Stimulated activated CD8-positive, alpha-beta memory T cell treated with anti-CD3 and anti-CD28 coated beads, Interleukin-7, amount 100 ng/mL, for 24 hours (primary cell): ENCODE data around the gene SLC15A4.
"Not testable (repeated sequence)": the region's sequence is repeated elsewhere in the genome, so short reads cannot be mapped to it uniquely, and the experiment has no call there.

ENCODE experiments used
- DNase-seq: peaks from one replicate; pipeline ENCODE4 v3.0.0-alpha.2; 2020; ENCODE audit warnings: low read depth

The SLC15A4 gene

DNA sequence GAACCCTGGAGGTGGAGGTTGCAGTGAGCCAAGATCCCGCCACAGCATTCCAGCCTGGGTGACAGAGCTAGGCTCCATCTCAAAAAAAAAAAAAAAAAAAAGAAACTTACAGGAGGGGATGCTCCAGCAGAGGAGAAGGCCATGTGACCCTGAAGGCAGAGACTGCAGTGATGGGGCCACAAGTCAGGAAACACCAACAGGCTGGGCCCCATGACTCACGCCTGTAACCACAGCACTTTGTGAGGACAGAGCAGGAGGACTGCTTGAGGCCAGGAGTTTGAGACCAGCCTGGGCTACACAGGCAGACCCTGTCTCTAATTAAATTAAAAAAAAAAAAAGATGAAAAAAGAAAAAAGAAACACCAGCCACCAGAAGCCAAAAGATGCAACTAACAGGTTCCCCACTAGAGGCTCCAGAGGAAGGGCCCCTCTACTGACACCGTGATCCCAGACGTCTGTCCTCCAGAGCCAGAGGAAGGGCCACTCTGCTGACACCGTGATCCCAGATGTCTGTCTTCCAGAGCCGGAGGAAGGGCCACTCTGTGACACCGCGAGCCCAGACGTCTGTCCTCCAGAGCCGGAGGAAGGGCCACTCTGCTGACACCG, 20.4 kb upstream of the SLC15A4 start:
- DNase-seq = no peak

DNA sequence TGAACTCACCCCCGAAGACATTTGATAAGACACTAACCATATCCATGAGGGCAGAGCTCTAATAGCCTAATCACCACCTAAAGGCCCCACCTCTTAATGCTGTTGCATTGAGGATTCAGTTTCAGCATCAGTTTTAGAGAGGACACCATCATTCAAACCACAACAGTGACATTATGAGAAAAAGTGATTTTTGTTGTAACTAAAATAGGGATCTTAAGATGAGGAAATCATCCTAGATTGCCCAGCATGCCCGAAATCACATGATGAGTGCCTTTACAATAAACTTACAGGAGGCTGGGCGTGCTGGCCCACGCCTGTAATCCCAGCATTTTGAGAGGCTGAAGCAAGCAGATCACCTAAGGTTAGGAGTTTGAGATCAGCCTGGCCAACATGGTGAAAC, 19.8 kb upstream of the SLC15A4 start:
- DNase-seq = no peak

DNA sequence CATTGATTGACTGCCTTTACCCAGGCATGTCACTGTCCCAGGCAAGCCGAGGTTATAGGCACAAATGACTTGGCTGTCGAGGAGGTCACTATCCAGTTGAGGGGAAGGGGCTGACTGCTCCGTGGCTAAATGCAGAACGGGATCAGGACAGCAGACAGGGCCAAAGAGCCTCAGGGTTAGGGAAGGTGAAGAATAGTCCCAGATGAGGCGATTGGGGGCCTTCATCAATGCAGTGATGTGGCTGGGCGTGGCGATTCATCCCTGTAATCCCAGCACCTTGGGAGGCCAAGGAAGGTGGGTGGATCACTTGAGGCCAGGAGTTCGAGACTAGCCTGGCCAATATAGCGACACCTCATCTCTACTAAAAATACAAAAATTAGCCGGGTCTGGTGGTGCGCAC, 18.8 kb upstream of the SLC15A4 start:
- no peak for DNase-seq

DNA sequence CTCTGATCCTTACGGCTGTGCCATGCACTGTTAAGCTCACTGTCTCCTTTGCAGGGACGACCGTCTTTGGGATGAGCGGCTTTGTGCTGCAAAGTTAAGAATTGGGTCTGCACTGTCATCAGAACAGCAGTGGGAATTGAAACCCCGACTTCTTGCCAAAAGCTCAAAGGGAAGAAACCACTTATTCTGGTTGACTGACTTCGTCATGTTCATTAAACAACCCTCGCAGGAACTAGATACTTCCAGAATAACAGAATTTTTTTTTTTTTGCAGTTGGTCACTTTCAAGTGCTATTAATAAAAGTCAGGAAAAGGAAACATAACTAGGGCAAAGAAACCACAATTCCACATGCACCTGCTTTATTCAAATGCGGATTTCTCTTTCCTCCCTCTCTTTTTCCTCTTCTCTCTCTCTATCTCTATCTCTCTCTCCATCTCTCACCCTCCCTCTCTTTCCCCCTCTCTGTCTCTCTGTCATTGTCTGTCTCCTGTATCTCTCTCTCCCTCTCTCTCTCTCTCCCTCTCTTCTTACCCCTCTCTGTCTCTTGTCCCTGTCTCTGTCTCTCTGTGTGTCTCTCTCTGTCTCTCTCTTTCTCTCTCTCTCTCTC, 17.2 kb upstream of the SLC15A4 start:
- DNase-seq = no peak

DNA sequence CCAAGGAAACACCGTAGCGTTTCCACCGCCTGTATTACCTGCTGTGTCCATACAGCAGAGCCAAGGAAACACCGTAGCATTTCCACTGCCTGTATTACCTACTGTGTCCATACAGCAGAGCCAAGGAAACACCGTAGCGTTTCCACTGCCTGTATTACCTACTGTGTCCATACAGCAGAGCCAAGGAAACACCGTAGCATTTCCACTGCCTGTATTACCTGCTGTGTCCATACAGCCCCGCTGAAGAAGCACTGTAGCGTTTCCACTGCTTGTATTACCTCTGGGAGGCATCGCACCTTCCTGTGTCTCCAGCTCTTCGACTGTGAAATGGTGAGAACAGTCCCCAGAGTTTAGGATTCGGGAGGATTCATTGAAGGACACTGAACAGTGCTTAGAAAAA, 16.1 kb upstream of the SLC15A4 start:
- not testable (repeated sequence) for DNase-seq

DNA sequence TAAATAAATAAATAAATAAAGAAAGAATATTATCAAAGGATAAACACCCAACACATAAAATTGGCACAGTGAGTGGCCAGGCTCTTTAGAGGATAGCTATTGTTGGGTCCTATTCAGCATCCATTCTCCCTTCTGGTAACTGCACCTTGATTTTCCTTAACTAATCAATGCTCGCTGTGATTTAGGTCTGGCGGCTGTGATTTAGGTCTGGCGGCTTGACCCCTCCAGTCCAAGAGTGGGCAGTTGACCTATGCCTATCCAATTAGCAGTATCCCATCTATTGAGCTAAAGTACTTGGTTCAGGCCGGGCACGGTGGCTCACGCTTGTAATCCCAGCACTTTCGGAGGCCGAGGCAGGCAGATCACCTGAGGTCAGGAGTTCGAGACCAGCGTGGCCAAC, 9.7 kb upstream of the SLC15A4 start:
- DNase-seq = no peak

DNA sequence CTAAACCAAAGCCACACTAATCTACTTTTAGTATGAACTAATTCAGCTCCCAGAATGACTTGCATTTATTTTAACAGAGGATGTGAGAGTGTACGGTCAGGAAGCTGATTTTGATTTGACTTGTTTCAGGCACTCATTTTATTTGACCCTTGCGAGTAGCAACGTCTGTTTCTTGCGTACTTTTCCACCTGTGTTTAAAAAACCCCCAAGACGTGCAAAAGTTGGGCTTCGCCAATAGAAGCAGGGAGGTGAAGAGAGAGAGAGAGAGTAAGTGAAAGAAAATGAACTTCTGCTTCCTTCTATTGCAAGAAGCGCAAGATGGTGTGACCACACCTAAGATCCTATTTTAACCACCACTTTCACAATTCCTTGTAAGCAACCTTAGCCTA, 6.7 kb upstream of the SLC15A4 start:
- DNase-seq = no peak

DNA sequence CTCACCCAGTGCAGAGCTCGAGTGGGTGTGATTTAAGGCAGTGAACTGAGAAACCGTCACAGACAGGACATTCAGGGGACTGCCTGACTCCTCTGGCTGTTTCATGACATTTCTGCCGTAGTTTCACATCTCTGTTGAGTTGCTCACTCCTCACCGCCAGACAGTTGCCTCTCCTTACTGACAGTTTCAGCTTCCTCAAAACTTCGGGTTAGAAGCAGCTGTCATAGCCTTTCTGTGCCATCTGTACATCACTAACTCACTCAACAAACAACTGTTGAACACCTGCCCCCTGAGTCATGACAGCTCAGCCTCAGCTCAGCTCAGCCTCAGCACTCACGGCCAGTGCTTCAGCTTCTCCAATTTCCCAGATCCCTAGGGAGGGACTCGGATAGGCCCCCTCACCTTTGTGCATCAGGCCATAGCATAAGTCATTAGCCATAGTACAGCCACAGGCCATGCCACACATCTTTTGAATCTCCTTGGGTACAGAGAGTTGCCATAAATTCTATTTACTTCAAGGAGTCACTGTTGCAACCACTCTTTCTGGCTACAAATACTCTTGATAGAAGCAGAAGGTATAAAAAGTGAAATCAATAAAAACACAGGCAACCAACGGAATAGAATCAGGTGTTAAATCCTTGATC, 6.2 kb upstream of the SLC15A4 start:
- no peak for DNase-seq

DNA sequence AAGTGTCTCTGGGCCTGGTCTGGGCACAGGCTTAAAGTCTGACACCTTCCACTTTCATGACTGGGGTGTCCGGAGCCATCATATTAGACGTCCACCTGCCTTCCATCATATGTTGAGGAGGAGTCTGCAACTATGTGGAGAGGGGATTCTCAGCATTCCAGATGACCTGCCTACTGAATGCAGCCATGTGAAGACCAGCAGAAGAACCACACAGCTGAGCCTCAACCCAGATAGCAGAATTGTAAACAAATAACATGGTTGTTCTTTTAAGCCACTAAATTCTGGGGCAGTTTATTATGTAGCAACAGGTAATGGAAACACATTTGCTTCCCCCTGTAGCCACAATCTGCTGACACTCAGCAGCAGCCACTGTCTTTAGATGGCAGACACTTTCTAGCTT, 4.0 kb upstream of the SLC15A4 start:
- DNase-seq = no peak

DNA sequence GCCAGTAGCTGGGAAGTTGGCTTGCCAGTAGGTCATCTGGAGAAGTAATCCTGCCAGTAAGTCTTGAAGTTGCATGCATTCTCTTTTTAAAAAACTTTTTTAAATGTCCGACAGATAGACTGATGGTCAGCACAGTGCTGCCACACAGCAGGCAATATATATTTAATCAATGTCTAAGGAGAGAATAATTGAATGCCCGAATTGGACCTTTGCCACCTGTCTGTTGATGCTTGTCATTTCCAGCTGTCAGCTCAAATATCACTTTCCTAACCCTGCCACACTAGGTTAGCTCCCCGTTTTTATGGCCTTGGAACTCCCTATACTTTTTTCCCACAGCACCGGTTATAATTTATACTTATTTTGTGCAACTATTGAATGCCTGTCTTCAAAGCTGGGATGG, 2.1 kb upstream of the SLC15A4 start:
- no peak for DNase-seq

DNA sequence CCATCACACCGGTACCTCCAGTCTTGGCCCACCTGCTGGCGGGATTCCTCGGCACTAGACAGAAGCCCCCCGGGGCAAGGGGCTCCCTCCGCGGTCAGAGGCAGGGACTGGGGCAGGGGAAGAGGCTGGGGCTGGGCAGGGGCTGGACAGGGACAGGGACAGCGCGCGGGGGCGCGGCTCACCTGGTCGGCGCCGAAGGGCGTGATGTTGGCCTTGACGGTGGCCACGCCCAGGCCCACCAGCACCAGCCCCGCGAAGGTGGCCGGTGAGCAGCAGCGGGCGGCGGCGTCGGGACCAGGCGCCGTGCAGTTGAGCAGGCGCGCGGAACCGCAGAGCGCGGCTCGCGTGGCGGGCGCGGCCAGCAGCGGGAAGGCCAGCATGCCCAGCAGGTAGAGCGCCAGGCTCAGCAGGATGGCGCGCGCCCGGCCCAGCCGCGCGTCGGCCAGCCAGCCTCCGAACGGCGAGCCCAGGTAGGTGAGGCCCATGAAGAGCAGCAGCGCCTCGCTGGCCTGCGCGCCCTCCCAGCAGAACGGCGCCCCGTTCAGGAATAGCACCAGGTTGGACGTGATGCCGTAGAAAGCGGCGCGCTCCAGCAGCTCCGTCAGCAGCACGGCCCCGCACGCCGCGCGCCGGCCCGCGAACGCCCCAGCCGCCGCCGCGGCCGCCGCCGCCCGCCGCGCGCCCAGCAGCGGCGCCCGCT, 392 bp downstream of the SLC15A4 start:
- no peak for DNase-seq

DNA sequence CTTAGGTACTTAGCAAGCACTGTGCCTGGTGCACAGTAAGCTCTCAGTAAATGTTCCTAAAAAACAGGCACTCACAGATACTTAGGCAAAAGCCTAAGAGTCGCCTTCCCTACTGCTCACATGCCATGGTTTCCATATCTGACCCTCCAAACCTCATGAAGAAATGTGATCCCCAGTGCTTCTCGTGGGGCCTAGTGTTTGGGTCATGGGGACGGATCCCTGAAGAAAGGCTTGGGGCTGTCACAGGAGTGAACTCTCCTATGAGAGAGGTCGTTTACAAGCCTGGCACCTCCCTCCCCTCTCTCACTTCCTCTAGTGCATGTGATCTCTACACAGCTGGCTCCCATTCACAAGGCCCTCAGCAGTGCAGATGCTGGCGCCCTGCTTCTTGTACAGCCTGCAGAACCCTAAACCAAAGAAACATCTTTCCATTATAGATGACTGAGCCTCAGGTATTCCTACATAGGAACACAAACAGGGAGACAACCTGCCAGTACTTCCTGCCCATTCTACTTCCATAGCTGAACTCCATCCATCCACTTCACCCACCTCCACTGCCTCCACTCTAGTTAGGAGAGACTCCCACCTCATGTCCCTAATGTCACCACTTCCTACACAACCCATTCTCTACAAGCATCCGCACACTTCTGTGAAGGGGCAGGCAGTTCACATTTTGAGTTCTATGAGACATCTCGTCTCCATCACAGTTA, 2.9 kb downstream of the SLC15A4 start:
- no peak for DNase-seq

DNA sequence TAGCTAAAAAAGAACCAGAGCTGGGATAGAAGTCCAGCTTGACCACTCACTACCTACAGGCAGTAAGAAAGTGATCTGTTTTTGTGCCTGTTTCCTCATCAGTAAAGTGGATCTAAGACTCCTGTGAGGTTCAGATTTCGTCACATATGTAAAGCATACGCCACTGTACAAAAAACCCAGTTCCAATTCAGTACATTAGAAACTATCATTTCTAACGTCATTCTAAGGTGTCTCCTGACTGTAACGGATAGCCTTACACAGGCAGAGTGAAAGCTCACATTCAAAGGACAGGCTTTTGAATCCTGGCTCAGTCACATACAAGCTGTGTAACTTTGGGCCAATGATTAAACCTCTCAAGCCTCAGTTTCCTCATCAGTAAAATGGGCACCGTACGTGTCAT, 3.5 kb downstream of the SLC15A4 start:
- no peak for DNase-seq

DNA sequence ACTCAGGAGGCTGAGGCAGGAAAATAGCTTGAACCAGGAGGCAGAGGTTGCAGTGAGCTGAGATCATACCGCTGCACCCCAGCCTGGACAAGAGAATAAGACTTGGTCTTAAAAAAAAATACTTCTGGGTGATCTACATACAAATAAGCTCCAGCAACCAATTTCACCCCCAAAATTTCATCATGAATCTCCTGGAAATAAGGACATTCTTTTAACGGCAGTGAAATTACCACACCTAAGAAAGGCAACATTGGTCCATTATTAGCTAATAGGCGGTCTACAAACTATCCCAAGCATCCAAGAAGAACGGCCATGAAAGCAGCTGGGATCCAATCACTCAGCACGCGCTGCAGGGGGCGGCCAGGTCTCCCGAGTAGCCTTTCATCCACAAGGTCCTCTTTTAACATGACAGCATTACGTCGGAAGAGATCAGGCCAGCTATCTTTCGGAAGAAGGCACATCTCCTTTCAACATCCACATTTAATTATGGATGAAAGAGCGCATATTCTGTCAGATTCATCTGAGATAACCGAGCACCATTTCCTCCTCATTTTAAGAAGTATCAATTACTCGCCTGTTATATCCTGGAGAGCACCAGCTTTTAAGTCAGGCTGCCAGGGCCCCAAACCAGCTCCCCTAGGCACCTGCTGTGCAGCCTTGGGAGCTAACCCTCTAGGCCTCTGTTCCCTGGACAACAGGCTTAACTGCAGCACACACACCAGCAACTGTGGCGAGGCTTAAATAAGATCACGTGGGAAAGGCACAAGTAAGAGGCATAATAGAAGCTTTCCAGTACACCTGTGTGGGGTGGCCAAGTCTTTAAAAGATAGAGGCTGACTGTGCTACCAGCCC, 4.2 kb downstream of the SLC15A4 start:
- DNase-seq = no peak

DNA sequence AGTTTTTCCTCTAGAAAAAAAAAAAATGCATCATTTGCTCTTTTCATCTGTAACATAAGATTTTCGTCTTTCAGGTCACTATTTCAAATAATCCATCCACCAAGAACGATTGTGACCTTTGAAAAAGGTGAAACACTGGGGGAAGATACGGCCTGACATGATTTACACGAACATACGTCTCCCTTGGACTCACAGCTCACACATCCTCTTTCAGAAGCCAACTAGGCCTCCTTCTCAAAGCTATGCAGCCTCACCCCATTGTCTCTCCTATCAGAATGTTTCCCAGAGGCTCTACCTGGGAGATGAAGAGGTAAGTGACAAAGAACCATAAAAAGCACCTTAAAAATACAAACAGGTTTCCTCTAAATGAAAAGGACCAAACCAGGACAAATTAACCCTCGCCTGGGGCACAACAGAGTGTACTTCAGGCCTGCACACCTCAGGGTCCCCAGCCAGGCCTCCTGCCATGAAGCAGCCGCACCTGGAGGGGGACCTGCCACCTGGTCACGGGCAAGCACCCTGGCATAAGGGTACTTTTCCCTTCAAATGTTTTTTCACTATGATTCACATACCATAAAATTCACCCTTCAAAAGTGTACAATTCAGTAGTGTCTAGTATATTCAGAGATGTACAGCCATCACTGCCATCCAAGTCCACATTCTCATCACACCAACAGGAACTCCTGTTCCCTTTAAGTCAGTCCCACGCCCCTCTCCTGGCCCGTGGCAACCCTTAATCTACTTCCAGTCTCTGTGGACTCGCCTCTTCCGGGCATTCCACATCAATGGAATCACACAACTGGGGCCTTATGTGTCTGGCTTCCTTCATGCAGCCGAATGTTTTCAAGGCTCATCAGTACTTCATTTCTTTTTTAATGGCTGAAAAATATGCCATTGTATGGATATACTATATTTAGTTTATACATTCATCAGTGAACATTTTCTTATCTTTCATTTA, 5.4 kb downstream of the SLC15A4 start:
- DNase-seq = no peak

DNA sequence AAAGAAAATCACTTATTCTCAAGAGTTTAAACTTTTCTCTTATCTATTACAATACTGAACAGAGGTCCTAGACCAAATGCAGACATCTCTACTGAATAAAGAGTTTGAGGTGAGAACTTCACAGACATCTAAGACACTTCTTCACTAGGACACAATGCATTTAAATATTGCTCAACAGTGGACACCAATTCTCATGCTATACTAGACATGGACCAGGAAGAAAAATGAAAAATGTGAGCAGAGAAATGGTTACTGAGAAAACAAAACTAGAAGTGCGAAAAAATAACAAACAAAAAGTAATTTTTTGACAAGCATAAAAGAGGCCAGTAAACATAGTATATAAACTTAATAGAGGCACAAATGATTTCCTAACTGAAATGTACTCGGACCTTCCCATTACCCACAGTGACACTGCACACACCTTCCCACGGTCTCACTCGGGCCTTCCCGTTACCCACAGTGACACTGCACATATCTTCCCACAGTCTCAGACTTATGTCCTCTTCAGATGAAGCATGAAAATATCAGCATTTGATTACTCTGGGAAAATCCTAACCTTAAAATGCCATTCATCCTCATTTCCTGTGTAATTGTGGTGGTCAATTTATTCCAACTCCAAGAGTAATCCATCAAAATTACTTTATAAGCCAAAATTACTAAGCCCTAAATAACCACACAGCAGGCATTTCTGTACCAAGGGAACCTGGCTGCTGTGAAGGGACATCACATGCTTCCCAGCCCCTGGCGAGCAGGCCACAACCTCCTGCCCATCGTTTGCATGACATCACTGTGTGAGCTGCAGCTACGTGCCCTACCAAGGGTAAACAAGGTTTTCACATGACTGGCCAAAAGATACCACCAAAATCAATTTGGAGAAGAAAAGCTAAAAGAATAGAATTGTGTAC, 6.4 kb downstream of the SLC15A4 start:
- DNase-seq = no peak

DNA sequence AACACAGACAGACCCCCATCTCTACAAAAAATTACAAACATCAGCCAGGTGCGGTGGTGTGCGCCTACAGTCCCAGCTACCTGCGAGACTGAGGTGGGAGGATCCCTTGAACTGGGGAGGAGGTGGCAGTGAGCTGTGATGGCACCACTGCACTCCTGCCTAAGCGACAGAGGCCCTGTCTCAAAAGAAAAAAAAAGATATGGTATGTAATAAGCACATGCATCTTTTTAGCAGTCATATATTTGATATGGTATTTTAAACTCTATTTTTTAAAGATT, 7.2 kb downstream of the SLC15A4 start:
- no peak for DNase-seq

DNA sequence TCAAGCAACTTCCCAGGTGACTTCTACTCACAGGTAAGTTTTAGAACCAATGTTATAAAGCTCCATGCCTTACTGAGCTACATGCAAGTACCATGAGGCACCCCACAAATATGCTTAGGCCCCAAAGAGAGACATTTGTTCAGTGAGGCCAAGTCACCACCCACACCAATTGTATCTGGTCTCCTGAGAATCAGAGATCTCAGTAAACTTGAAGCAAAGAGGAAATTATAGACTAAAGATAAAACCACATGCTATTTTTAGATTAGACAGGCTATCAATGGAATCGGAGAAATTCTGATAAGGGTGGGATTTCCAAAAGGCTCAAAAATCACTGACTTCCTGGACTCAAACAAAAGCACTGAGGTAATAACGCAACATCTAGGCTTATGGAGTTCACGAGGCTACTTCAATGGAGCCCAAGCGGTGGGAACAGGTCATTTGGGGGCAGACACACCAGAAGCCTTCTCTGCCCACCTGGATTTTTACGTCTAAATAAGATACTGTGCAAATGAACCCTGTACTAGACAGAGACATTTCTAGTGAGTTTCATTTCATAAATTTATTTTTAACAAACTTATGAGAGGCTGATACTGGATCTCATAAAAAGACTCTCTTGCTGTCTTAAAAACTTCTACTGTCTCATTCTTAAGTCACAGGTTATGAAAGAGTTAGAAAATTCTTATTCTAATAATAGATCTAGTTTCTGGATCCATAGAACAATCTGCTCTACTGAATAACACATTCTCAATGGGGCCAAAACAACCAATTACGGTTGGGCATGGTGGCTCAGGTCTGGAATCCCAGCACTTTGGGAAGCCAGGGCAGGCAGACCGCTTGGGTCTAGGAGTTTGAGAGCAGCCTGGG, 7.7 kb downstream of the SLC15A4 start:
- no peak for DNase-seq
